Activated CD8-positive, alpha-beta memory T cell treated with anti-CD3 and anti-CD28 coated beads, Interleukin-2, amount 50 U/mL, for 48 hours (primary cell): ENCODE data around the gene SLC35A2.
A peak's percentile ranks its signal among the peaks of the same experiment; 100 is the strongest.
"Not testable (repeated sequence)": the region's sequence is repeated elsewhere in the genome, so short reads cannot be mapped to it uniquely, and the experiment has no call there.

Experiments used
- DNase-seq: peaks from one replicate; pipeline ENCODE4 v3.0.0-alpha.2; 2020

Gene SLC35A2

DNA sequence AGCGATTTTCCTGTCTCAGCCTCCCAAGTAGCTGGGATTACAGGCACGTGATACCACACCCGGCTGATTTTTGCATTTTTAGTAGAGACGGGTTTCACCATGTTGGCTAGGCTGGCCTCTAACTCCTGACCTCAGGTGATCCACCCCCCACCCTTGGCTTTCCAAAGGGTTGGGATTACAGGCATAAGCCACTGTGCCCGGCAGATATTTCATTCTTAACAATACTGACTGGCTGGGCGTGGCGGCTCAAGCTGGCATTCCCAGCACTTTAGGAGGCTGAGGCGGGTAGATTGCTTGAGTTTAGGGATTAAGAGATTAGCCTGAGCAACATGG, 12.4 kb downstream of the SLC35A2 start:
- no peak for DNase-seq

DNA sequence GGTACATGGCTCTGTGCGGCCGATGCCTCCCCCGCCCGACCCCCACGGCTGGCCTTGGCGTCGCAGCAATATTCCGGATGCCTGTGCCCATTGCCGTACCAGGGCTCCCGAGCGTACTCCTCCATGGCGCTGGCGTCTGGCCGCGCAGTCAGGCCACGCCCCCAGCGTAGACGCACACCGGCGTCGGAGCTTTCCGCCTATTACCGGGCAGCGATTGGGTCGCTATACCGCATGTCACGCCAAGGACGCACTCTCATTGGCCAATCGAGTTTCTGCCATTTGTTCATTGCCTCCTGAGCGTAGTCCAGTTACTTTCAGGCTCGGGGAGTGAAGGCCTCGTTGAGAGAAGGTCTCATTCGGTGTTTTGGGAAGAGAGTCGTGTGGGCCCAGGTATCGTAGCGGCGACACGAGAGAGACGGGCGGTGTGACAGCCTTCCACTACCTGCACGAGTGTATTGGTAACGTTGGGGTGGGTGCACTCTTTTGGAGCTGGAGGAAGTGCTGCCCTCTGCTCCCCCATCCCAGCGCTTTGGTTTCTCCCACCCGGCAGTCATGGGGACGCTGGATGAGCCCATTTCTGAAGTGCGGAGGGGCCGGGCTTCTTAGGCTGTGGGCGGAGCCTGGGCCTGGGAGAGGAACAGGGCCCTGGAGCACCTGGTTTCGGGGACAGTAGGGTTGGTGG, 13.7 kb downstream of the SLC35A2 start, which contains the start of the genes PQBP1 and TIMM17B:
TSS of gene PQBP1 (plus strand) at position 306 of the 682 bp plus-strand sequence. CDS start 580 bp downstream, outside the sequence.
TSS of gene TIMM17B (minus strand) at position 144 of the 682 bp plus-strand sequence. CDS start at position 125, 19 bp downstream.
- peak; percentile 87 for DNase-seq

GRCh38 chrX:48897157-48897624, 14.3 kb downstream of the SLC35A2 start:
- peak; percentile 70 for DNase-seq

DNA sequence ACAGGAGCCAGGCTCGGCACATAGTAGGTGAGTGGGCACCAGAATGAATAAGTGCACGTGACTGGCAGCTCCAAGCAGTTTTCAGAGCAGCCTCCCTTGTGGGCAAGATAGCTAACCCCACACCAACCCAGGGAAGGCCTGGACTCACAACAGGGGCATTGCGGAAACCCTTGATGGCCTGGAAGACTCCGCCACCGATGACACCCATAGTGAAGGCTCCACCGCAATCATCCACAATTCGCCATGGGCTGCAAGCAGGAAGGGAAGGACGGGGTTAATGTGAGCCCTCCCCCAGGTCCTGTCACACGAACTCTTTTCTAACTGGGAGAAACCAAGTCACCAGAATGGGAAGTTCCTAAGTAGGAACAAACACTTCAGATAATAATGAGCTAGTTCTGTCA, 14.8 kb downstream of the SLC35A2 start:
- DNase-seq, result no peak

GRCh38 chrX:48894891-48895290, 16.6 kb downstream of the SLC35A2 start:
- DNase-seq, result no peak

GRCh38 chrX:48893556-48894348, 17.7 kb downstream of the SLC35A2 start:
- no peak for DNase-seq

- no peak for DNase-seq
Observed at GRCh38 chrX:48892896-48893295, 18.6 kb downstream of the SLC35A2 start.

DNA sequence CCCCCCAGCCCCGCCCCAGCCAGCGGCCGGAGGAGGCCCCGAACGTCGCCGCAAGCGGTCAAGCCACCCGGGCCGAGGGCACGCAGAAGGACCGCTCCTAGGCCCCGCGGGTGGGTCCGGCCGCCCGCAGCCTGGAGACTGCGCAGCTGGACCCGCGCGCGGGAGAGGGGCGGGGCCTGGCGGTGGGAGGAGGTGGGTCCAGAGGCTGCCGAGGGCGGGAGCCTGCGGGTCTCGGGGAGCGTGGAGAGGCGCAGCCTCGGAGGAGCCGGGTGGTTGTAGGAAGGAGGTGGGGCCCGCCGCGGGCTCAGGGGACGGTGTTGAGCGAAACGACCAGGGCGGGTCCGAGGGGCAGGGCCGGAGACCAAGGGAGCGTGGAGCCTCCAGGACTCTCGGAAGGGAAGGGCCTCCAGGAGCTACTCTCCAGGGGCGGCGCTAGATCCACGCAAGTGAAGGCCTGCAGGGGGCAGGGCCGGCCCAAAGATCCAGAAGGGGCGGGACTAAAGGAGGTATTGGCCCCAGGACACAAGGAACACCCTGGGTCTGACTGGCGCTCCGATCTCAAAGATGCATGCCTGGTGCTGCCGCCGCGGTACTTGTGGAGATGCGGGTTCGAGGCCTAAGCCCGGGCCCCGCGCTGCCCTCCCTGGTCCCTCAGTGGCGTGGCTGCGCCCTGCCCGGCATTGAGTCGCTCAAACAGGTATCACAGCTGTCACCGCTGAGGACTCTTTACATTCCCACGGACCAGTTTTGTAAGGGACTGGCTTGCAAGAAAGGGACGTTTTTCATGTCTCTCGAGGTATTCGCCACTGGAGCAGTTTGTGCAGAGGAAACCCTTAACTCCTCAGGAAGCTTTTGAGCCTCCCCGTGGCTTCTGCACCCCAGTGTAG, 19.8 kb downstream of the SLC35A2 start:
- peak; percentile 80 for DNase-seq

- DNase-seq, result no peak
Observed at GRCh38 chrX:48890934-48891401, 20.5 kb downstream of the SLC35A2 start.

- no peak for DNase-seq
Observed at GRCh38 chrX:48890296-48890925, 21.0 kb downstream of the SLC35A2 start.

- DNase-seq, result not testable (repeated sequence)
Observed at GRCh38 chrX:48886586-48886985, 24.9 kb downstream of the SLC35A2 start.

- DNase-seq, result no peak
Observed at GRCh38 chrX:48883729-48884128, 27.7 kb downstream of the SLC35A2 start.

- DNase-seq, result not testable (repeated sequence)
Observed at GRCh38 chrX:48876944-48877343, 34.5 kb downstream of the SLC35A2 start.

GRCh38 chrX:48872017-48872416, 39.4 kb downstream of the SLC35A2 start:
- DNase-seq, result not testable (repeated sequence)

DNA sequence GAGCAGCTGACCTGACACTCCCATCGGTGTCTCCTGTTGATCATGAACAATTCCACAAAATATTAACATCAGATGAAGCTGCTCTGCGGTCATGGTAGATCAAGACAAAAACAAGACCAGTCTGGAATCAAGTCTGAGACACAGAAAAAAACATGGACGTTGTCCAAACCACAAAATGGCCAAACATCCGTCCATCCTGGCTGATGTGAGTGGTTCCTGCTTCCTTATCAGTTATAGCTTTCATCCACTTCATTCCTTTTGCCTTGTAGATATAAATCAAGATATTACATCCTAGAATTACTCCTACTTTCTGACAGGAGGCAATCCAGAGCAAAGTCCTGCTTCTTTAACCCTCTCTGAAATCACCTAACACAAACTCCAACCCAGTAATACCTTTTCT, 47.2 kb downstream of the SLC35A2 start:
- DNase-seq, result no peak

- no peak for DNase-seq
Observed at GRCh38 chrX:48854898-48855297, 56.5 kb downstream of the SLC35A2 start.

DNA sequence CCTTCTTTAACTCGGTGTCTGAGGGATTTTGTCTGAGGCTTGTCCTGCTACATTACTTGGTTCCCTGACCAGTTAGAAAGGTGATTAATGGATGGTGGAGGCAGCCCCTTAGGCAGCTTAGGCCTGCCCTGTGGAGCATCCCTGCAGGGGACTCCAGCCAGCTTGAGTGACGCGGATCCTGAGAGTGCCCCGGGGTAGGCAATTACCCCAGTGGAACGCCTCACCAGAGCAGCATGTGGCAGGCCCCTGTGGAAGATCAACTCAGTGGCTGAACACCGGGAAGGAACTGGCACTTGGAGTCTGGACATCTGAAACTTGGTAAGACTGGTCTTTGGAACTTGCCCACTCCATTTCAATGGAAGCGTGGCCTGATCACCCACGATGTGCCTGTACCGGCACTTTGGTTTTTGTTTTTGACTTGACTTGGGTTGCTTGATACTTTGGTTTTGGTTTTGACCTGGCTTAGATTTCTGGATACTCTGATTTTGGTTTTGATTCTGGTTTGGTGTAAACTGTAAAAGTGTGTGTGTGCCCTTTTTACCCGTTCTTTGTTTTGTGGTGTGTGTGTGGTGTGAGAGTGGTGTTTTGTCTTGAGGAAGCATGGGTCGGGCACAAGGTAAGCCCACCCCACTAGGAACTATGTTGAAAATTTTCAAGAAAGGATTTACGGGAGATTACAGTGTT, 57.2 kb downstream of the SLC35A2 start:
- DNase-seq, result not testable (repeated sequence)

DNA sequence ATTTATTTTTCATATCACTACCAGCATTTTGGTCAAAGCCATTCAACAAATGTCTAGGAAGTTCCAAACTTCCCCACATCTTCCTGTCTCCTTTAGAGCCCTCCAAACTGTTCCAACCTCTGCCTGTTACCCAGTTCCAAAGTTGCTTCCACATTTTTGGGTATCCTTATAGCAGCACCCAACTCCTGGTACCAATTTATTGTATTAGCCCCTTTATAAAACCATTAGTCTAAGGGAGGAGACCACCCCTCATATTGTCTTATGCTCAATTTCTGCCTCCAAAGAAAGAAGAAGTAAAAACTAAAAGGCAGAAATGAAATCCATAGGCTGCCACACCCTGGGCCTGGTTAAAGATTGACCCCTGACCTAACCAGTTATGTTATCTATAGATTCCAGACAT, 58.0 kb downstream of the SLC35A2 start:
- not testable (repeated sequence) for DNase-seq
